ENCODE measurements around the gene IL4I1.

DNA sequence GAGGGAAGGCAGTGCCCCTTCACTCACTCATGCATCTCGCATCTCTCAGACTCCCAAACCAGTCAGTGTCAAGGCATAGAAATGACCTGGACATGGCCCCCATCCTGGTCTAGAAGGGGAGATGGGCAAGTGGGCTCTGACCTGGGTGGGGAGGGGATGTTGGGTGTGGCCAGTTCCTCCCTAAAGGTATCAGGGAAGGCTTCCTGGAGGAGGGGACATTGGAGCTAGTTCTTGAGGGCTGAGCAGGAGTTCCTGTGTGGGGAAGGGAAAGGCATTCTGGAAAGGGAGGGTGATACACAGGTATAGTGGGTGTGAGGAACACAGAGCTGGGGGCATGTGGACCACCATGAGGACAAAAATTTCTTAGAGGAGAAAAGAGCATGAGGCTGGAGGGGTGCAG lies 4.0 kb downstream of the IL4I1 start:
- TF ChIP-seq, protein P1, sequence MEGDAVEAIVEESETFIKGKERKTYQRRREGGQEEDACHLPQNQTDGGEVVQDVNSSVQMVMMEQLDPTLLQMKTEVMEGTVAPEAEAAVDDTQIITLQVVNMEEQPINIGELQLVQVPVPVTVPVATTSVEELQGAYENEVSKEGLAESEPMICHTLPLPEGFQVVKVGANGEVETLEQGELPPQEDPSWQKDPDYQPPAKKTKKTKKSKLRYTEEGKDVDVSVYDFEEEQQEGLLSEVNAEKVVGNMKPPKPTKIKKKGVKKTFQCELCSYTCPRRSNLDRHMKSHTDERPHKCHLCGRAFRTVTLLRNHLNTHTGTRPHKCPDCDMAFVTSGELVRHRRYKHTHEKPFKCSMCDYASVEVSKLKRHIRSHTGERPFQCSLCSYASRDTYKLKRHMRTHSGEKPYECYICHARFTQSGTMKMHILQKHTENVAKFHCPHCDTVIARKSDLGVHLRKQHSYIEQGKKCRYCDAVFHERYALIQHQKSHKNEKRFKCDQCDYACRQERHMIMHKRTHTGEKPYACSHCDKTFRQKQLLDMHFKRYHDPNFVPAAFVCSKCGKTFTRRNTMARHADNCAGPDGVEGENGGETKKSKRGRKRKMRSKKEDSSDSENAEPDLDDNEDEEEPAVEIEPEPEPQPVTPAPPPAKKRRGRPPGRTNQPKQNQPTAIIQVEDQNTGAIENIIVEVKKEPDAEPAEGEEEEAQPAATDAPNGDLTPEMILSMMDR (IDR thresholded peaks at IDR 0.05; ENCODE audit: low read depth, low read length, missing input control): no peak
- TF ChIP-seq YY1 (IDR thresholded peaks at IDR 0.05) (no peak), MAX (IDR thresholded peaks at IDR 0.05) (no peak)

Measured in liver (tissue), 2 donors.